OCI-LY7 (cell line): ENCODE data around the gene CD3E. TPM values are rescaled to one million over a fixed set of nuclear protein-coding genes. Genes with fewer than 3 reads are reported as not detected.

Source experiments
- BruUV-seq: library from RNA; stranded (reverse); fragments of 400-500 nt; replicated peaks from 2 replicates; lab custom pipeline; 2021; lab: Mats Ljungman, UMichigan
- CTCF ChIA-PET: fragments of 300-600 bp; sonication (Branson Sonifier 250); formaldehyde crosslinking; loops from one replicate; lab custom pipeline; 2022; ENCODE audit warnings: antibody characterized with exemption; ENCODE audit not compliant: unreplicated experiment; lab: Charles Lee
- POLR2A ChIA-PET: fragments of 300-600 bp; sonication (Branson Sonifier 250); formaldehyde crosslinking; loops from one replicate; lab custom pipeline; 2022; ENCODE audit warnings: antibody characterized with exemption; lab: Charles Lee
- DNase-seq: peaks from one replicate; pipeline ENCODE4 v3.0.0-alpha.2; 2015; ENCODE audit warnings: low spot score
- H2AFZ ChIP-seq: fragments of 200-600 bp; sonication (generic), shearing (Covaris generic); 2 replicates; pipeline ENCODE4 v1.6.1; 2014; ENCODE audit warnings: mild to moderate bottlenecking, antibody characterized with exemption, low read length, moderate library complexity
- H3K27ac ChIP-seq: fragments of 200-600 bp; sonication (generic); 2 replicates; pipeline ENCODE4 v1.5.1; 2014; ENCODE audit warnings: mixed run types, low read depth, mild to moderate bottlenecking, moderate library complexity, low read length, inconsistent platforms; ENCODE audit not compliant: poor library complexity, severe bottlenecking
- H3K36me3 ChIP-seq: fragments of 200-600 bp; sonication (generic); 2 replicates; pipeline ENCODE4 v1.6.1; 2014; ENCODE audit warnings: mild to moderate bottlenecking, antibody characterized with exemption, low read length, moderate library complexity, mixed read lengths; ENCODE audit not compliant: insufficient read depth
- H3K4me1 ChIP-seq: fragments of 200-600 bp; sonication (generic); 2 replicates; pipeline ENCODE4 v1.5.1; 2014; ENCODE audit warnings: mild to moderate bottlenecking, low read length; ENCODE audit not compliant: insufficient read depth, poor library complexity, severe bottlenecking
- H3K4me2 ChIP-seq: fragments of 200-600 bp; sonication (generic); 2 replicates; pipeline ENCODE4 v1.6.1; 2014; ENCODE audit warnings: mild to moderate bottlenecking, low read length
- H3K4me3 ChIP-seq: fragments of 200-600 bp; sonication (generic); 2 replicates; pipeline ENCODE4 v1.5.1; 2014; ENCODE audit warnings: mild to moderate bottlenecking, low read depth, low read length; ENCODE audit not compliant: poor library complexity, severe bottlenecking
- H3K79me2 ChIP-seq: fragments of 200-600 bp; sonication (generic); 2 replicates; pipeline ENCODE4 v1.6.1; 2016; ENCODE audit warnings: low read depth, mild to moderate bottlenecking, low read length, moderate library complexity, mixed read lengths; ENCODE audit not compliant: insufficient read depth
- H3K9me2 ChIP-seq: fragments of 200-600 bp; sonication (generic); 2 replicates; pipeline ENCODE4 v1.6.1; 2016; ENCODE audit warnings: mild to moderate bottlenecking, low read length, mixed read lengths; ENCODE audit not compliant: insufficient read depth
- H3K9me3 ChIP-seq: fragments of 200-600 bp; sonication (generic); 2 replicates; pipeline ENCODE4 v1.6.1; 2014; ENCODE audit warnings: mild to moderate bottlenecking, mixed run types, low read length, mixed read lengths
- H4K20me1 ChIP-seq: fragments of 200-600 bp; sonication (generic); 2 replicates; pipeline ENCODE4 v1.6.1; 2014; ENCODE audit warnings: mild to moderate bottlenecking, antibody characterized with exemption, low read length, moderate library complexity, mixed read lengths; ENCODE audit not compliant: insufficient read depth
- EZH2phosphoT487 ChIP-seq: fragments of 200-600 bp; sonication (generic); IDR thresholded peaks from 2 replicates; pipeline ENCODE4 v1.6.1; 2018; ENCODE audit warnings: low read depth, borderline replicate concordance, mild to moderate bottlenecking, mixed run types, antibody characterized with exemption, low read length, moderate library complexity, mixed read lengths
- intact Hi-C: fragments of 100-400 bp; cut with micrococcal nuclease; formaldehyde crosslinking; loops from one replicate; pipeline ENCODE4 v1.10.0; 2022; ENCODE audit not compliant: unreplicated experiment
- total RNA-seq, 2 experiments: library from RNA; depleted of rRNA in 1 of 2; stranded (reverse); fragments of >200 nt in 1 of 2; shearing (Covaris generic) in 1 of 2; gene quantifications; 2 replicates each; pipeline ENCODE4 v1.2.3, GENCODE V29; 2014 to 2022
- TF ChIP-seq, protein P1 (sequence below): fragments of 200-600 bp; sonication (generic); conservative IDR thresholded peaks from 2 replicates; pipeline ENCODE4 v1.5.1; 2014; ENCODE audit warnings: mild to moderate bottlenecking, antibody characterized with exemption, low read length, moderate library complexity, mixed read lengths

CD3E gene
- total RNA-seq, 2 experiments from 2014 or later, result 1.7 TPM; not detected in 1

DNA sequence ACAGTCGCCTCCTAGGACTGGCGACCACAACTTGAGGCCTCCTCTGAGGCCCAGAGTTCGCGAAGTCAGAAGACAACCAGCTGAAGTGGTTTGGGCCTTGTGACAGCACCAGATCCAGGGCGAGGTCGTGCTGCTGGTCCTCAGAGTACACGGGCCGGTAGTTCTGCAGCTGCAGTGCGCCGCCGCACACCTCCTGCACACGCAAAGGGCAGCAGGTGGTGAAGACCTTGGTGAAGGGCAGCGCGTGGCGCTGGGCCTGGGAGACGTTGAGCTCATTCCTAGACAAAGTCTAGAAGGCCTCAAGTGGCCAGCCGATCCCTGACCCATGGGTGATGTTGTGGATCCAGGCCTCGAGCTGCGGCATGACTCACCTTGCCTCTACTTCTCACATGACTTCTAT lies 18.2 kb downstream of the CD3E start:
- no peak overlapping the region for H3K27ac ChIP-seq
- no peaks in the 10 kb centered on the region for H3K9me2 ChIP-seq
- no TSS peak for BruUV-seq
- DNase-seq, result no peak
- H4K20me1 ChIP-seq, result no peaks in the 10 kb centered on the region
- no peak overlapping the region for H2AFZ ChIP-seq
- ChIA-PET CTCF (no interaction called here), POLR2A (no interaction called here)
- no peaks in the 10 kb centered on the region for H3K79me2 ChIP-seq
- H3K4me3 ChIP-seq, result no peak overlapping the region
- no peak overlapping the region for H3K4me2 ChIP-seq
- peaks cover 13% of the 10 kb centered on the region; the same call in 1 of the 2 replicates for H3K9me3 ChIP-seq
- intact Hi-C loops, result no loop called here
- TF ChIP-seq, protein P1, sequence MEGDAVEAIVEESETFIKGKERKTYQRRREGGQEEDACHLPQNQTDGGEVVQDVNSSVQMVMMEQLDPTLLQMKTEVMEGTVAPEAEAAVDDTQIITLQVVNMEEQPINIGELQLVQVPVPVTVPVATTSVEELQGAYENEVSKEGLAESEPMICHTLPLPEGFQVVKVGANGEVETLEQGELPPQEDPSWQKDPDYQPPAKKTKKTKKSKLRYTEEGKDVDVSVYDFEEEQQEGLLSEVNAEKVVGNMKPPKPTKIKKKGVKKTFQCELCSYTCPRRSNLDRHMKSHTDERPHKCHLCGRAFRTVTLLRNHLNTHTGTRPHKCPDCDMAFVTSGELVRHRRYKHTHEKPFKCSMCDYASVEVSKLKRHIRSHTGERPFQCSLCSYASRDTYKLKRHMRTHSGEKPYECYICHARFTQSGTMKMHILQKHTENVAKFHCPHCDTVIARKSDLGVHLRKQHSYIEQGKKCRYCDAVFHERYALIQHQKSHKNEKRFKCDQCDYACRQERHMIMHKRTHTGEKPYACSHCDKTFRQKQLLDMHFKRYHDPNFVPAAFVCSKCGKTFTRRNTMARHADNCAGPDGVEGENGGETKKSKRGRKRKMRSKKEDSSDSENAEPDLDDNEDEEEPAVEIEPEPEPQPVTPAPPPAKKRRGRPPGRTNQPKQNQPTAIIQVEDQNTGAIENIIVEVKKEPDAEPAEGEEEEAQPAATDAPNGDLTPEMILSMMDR, result no peak
- TF ChIP-seq EZH2phosphoT487, result no peak
- peaks cover 37% of the 10 kb centered on the region for H3K4me1 ChIP-seq
- no peaks in the 10 kb centered on the region for H3K36me3 ChIP-seq

DNA sequence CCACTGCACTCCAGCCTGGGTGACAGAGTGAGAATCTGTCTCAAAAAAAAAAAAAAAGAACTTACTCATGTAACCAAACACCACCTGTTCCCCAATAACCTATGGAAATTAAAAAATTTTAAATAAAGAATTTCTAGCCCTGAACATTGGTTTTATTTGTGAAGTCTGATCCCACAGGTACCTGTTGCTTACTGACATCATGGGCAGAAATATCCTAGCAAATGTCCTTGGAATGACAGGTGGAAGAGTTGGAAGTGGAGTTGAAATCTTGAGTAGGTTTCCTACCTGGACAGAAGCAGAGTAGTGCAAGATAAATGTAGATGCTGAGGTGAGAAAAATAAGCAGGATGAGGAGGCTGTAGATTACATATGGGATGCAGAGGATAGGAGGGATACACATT lies 20.8 kb downstream of the CD3E start:
- H2AFZ ChIP-seq, result no peak overlapping the region
- no peaks in the 10 kb centered on the region for H3K9me3 ChIP-seq
- BruUV-seq, result no TSS peak
- H3K27ac ChIP-seq, result no peak overlapping the region
- no peak overlapping the region for H3K4me2 ChIP-seq
- no peak for TF ChIP-seq EZH2phosphoT487
- TF ChIP-seq, protein P1, result no peak
- H4K20me1 ChIP-seq, result no peaks in the 10 kb centered on the region
- no peak overlapping the region for H3K4me3 ChIP-seq
- no peaks in the 10 kb centered on the region for H3K36me3 ChIP-seq
- DNase-seq, result no peak
- no peaks in the 10 kb centered on the region for H3K79me2 ChIP-seq
- no peaks in the 10 kb centered on the region for H3K9me2 ChIP-seq
- intact Hi-C loops, result no loop called here
- ChIA-PET CTCF (no interaction called here), POLR2A (no interaction called here)
- H3K4me1 ChIP-seq, result peaks cover 11% of the 10 kb centered on the region

DNA sequence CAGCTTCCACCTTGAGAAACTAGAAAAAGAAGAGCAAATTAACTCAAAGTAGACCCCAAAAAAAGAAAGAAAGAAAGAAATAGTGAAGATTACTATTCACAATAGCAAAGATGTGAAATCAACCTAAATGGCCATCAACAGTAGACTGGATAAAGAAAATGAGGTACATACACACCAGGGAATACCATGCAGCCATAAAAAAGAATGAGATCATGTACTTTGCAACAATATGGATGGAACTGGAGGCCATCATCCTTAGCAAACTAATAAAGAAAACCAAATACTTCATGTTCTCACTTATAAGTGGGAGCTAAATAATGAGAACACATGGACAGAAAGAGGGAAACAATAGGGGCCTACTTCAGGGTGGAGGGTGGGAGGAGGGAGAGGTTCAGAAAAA lies 24.2 kb downstream of the CD3E start:
- no TSS peak for BruUV-seq
- Histone ChIP-seq H3K4me2 (no peak overlapping the region), H3K9me2 (no peaks in the 10 kb centered on the region), H4K20me1 (no peaks in the 10 kb centered on the region), H3K4me1 (no peaks in the 10 kb centered on the region), H3K27ac (no peak overlapping the region), H3K36me3 (no peaks in the 10 kb centered on the region), H3K79me2 (no peaks in the 10 kb centered on the region), H3K9me3 (0 out of 2 replicates have a peak, but pooled peaks cover 6% of the 10 kb centered on the region), H3K4me3 (no peak overlapping the region), H2AFZ (no peak overlapping the region)
- intact Hi-C loops, result no loop called here
- TF ChIP-seq, protein P1, result no peak
- ChIA-PET CTCF (no interaction called here), POLR2A (interaction anchor here (0.6 kb wide), 1 partner anchor 34 kb away, joined by 3 read pairs; no protein-coding TSS in a partner anchor)
- DNase-seq, result no peak
